DOHH2 (cell line): ENCODE results near the gene C9orf153.

Experiments used
- H3F3A ChIP-seq: fragments of 200-600 bp; sonication (generic), shearing (Covaris generic); 2 replicates; pipeline ENCODE4 v1.6.0; 2016; ENCODE audit warnings: antibody characterized with exemption, mild to moderate bottlenecking; ENCODE audit not compliant: control insufficient read depth, insufficient read depth
- H3K27ac ChIP-seq: fragments of 200-600 bp; sonication (generic); 2 replicates; pipeline ENCODE4 v1.5.1; 2014; ENCODE audit warnings: low read depth, mild to moderate bottlenecking, low read length, moderate library complexity
- H3K27me3 ChIP-seq: fragments of 200-600 bp; sonication (generic); 2 replicates; pipeline ENCODE4 v1.6.1; 2014; ENCODE audit warnings: mild to moderate bottlenecking, low read length, mixed read lengths; ENCODE audit not compliant: control insufficient read depth
- H3K36me3 ChIP-seq: fragments of 200-600 bp; sonication (generic); 2 replicates; pipeline ENCODE4 v1.6.1; 2014; ENCODE audit warnings: mild to moderate bottlenecking, low read length, moderate library complexity, mixed read lengths; ENCODE audit not compliant: control insufficient read depth
- H3K4me1 ChIP-seq: fragments of 200-600 bp; sonication (generic); 2 replicates; pipeline ENCODE4 v1.6.1; 2014; ENCODE audit warnings: mild to moderate bottlenecking, low read length, mixed read lengths; ENCODE audit not compliant: control insufficient read depth
- H3K4me2 ChIP-seq: fragments of 200-600 bp; sonication (generic); 2 replicates; pipeline ENCODE4 v1.6.0; 2014; ENCODE audit warnings: mild to moderate bottlenecking, low read length, moderate library complexity
- H3K4me3 ChIP-seq: fragments of 200-600 bp; sonication (generic); 2 replicates; pipeline ENCODE4 v1.5.1; 2014; ENCODE audit warnings: mild to moderate bottlenecking, low read length, mixed read lengths
- H3K79me2 ChIP-seq: fragments of 200-600 bp; sonication (generic); 2 replicates; pipeline ENCODE4 v1.6.1; 2014; ENCODE audit warnings: mild to moderate bottlenecking, low read length, mixed read lengths; ENCODE audit not compliant: control insufficient read depth
- H3K9me2 ChIP-seq: fragments of 200-600 bp; sonication (generic); replicated peaks from 2 replicates; pipeline ENCODE4 v1.6.1; 2014; ENCODE audit warnings: mild to moderate bottlenecking, low read length, mixed read lengths; ENCODE audit not compliant: control insufficient read depth
- H3K9me3 ChIP-seq: fragments of 200-600 bp; sonication (generic); 2 replicates; pipeline ENCODE4 v1.6.1; 2014; ENCODE audit warnings: antibody characterized with exemption, low read length, mixed read lengths; ENCODE audit not compliant: control insufficient read depth, insufficient read depth
- H4K20me1 ChIP-seq: fragments of 200-600 bp; sonication (generic); 2 replicates; pipeline ENCODE4 v1.6.0; 2014; ENCODE audit warnings: low read depth, mild to moderate bottlenecking, antibody characterized with exemption, low read length, moderate library complexity; ENCODE audit not compliant: control insufficient read depth, insufficient read depth
- CTCF ChIP-seq: fragments of 200-600 bp; sonication (generic); IDR thresholded peaks from one replicate; pipeline ENCODE4 v1.5.1; 2014; ENCODE audit warnings: antibody characterized with exemption, mild to moderate bottlenecking, low read depth, low read length; ENCODE audit not compliant: poor library complexity, severe bottlenecking
- EZH2phosphoT487 ChIP-seq: fragments of 200-600 bp; sonication (generic); IDR thresholded peaks from 2 replicates; pipeline ENCODE4 v1.6.1; 2017; ENCODE audit warnings: borderline replicate concordance, mild to moderate bottlenecking, antibody characterized with exemption, low read length, moderate library complexity, mixed read lengths

The C9orf153 gene

GRCh38 chr9:86259557-86259956 lies at the start of gene C9orf153:
TSS of gene C9orf153 (minus strand) at chr9:86259657. CDS start at chr9:86229603, 30,054 bp downstream.
- H3K27ac ChIP-seq, result no peak within 1 kb of the TSS
- no peaks in the 10 kb centered on the region for H3K27me3 ChIP-seq
- H4K20me1 ChIP-seq, result no peaks in the 10 kb centered on the region
- H3K9me2 ChIP-seq, result no peaks in the 10 kb centered on the region
- TF ChIP-seq EZH2phosphoT487, result no peak
- TF ChIP-seq CTCF, result no peak
- H3K79me2 ChIP-seq, result no peaks in the 10 kb centered on the region
- no peaks in the 10 kb centered on the region for H3K4me1 ChIP-seq
- no peaks in the 10 kb centered on the region for H3F3A ChIP-seq
- H3K4me2 ChIP-seq, result no peak within 1 kb of the TSS
- no peaks in the 10 kb centered on the region for H3K9me3 ChIP-seq
- no peak within 1 kb of the TSS for H3K4me3 ChIP-seq
- peaks cover 7% of the 10 kb centered on the region for H3K36me3 ChIP-seq

GRCh38 chr9:86308687-86309086 lies 49.2 kb upstream of the C9orf153 start:
- TF ChIP-seq CTCF (no peak), EZH2phosphoT487 (no peak)
- Histone ChIP-seq H3K4me2 (no peak overlapping the region), H3K27ac (no peak overlapping the region), H3K27me3 (no peaks in the 10 kb centered on the region), H3K4me1 (no peaks in the 10 kb centered on the region), H3K36me3 (peaks cover 75% of the 10 kb centered on the region), H3K4me3 (no peak overlapping the region), H4K20me1 (no peaks in the 10 kb centered on the region), H3K9me3 (no peaks in the 10 kb centered on the region), H3K79me2 (no peaks in the 10 kb centered on the region), H3F3A (no peaks in the 10 kb centered on the region), H3K9me2 (no peaks in the 10 kb centered on the region)

GRCh38 chr9:86304236-86304730 lies 44.8 kb upstream of the C9orf153 start:
- Histone ChIP-seq H3K4me1 (no peaks in the 10 kb centered on the region), H3K36me3 (peaks cover 90% of the 10 kb centered on the region), H4K20me1 (no peaks in the 10 kb centered on the region), H3K9me2 (no peaks in the 10 kb centered on the region), H3K4me2 (no peak overlapping the region), H3K27ac (no peak overlapping the region), H3K27me3 (no peaks in the 10 kb centered on the region), H3K4me3 (no peak overlapping the region), H3F3A (no peaks in the 10 kb centered on the region), H3K79me2 (no peaks in the 10 kb centered on the region), H3K9me3 (no peaks in the 10 kb centered on the region)
- TF ChIP-seq EZH2phosphoT487 (no peak), CTCF (no peak)
